AG04450 (cell line): Measurements from ENCODE around the gene SIT1. TPM values are rescaled to one million over a fixed set of nuclear protein-coding genes. Genes with fewer than 3 reads are reported as not detected.

Experiments
- CTCF ChIA-PET: fragments of 300-600, 350-600 bp; formaldehyde crosslinking; extraction: SDS; loops from one replicate; lab custom pipeline; 2022; ENCODE audit warnings: antibody characterized with exemption, inconsistent platforms; lab: Charles Lee
- POLR2A ChIA-PET: fragments of 350-600 bp; formaldehyde crosslinking; extraction: SDS; loops from one replicate; lab custom pipeline; 2021; ENCODE audit warnings: antibody characterized with exemption, inconsistent platforms; lab: Yijun Ruan, JAX
- DNase-seq: peaks from one replicate; pipeline ENCODE4 v3.0.0-alpha.2; 2011; ENCODE audit warnings: low read depth, low spot score
- H3K27ac ChIP-seq: one replicate; pipeline ENCODE4 v1.5.1; 2012; ENCODE audit warnings: low read depth, low read length, control low read depth
- H3K27me3 ChIP-seq: one replicate; pipeline ENCODE4 v1.6.0; 2012; ENCODE audit warnings: low read length; ENCODE audit not compliant: control insufficient read depth, insufficient read depth
- H3K4me3 ChIP-seq: 2 replicates; pipeline ENCODE4 v1.5.1; 2011; ENCODE audit warnings: mild to moderate bottlenecking, low read depth, low read length, control low read depth
- H3K9me3 ChIP-seq: 2 replicates; pipeline ENCODE4 v1.5.1; 2012; ENCODE audit warnings: low read length; ENCODE audit not compliant: control insufficient read depth, insufficient read depth
- polyA plus RNA-seq: library from polyadenylated mRNA; depleted of rRNA; stranded (reverse); fragments of >200 nt; gene quantifications from 2 replicates; pipeline ENCODE4 v1.2.3, GENCODE V29; 2011
- TF ChIP-seq, protein P1 (sequence below): IDR thresholded peaks from 2 replicates; pipeline ENCODE4 v1.5.1; 2011; ENCODE audit warnings: low read depth, low read length, control low read depth, inconsistent platforms

The SIT1 gene
- polyA plus RNA-seq, 1 experiment: not detected

DNA sequence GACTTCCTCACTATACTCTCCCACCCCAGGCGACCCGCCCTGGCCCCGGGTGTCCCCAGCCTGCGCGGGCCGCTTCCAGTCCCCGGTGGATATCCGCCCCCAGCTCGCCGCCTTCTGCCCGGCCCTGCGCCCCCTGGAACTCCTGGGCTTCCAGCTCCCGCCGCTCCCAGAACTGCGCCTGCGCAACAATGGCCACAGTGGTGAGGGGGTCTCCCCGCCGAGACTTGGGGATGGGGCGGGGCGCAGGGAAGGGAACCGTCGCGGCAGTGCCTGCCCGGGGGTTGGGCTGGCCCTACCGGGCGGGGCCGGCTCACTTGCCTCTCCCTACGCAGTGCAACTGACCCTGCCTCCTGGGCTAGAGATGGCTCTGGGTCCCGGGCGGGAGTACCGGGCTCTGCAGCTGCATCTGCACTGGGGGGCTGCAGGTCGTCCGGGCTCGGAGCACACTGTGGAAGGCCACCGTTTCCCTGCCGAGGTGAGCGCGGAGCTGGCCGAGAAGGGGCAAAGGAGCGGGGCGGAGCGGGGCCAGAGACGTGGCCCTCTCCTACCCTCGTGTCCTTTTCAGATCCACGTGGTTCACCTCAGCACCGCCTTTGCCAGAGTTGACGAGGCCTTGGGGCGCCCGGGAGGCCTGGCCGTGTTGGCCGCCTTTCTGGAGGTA, 25.1 kb upstream of the SIT1 start:
- TF ChIP-seq, protein P1, sequence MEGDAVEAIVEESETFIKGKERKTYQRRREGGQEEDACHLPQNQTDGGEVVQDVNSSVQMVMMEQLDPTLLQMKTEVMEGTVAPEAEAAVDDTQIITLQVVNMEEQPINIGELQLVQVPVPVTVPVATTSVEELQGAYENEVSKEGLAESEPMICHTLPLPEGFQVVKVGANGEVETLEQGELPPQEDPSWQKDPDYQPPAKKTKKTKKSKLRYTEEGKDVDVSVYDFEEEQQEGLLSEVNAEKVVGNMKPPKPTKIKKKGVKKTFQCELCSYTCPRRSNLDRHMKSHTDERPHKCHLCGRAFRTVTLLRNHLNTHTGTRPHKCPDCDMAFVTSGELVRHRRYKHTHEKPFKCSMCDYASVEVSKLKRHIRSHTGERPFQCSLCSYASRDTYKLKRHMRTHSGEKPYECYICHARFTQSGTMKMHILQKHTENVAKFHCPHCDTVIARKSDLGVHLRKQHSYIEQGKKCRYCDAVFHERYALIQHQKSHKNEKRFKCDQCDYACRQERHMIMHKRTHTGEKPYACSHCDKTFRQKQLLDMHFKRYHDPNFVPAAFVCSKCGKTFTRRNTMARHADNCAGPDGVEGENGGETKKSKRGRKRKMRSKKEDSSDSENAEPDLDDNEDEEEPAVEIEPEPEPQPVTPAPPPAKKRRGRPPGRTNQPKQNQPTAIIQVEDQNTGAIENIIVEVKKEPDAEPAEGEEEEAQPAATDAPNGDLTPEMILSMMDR: no peak
- POLR2A ChIA-PET: interaction anchor here (0.6 to 1.9 kb wide), 7 partner anchors 8 to 56 kb away, joined by 3 to 12 read pairs (median 4); partner anchors contain the start of gene TLN1
- CTCF ChIA-PET: interaction anchor here (0.7 to 1.6 kb wide), 2 partner anchors 15 to 59 kb away, joined by 3 to 8 read pairs; no protein-coding TSS in a partner anchor
- Histone ChIP-seq H3K4me3 (peak overlapping the region; percentile 51), H3K9me3 (no peaks in the 10 kb centered on the region; the same call in 1 of the 2 replicates), H3K27ac (no peak overlapping the region), H3K27me3 (no peaks in the 10 kb centered on the region)
- no peak for DNase-seq

DNA sequence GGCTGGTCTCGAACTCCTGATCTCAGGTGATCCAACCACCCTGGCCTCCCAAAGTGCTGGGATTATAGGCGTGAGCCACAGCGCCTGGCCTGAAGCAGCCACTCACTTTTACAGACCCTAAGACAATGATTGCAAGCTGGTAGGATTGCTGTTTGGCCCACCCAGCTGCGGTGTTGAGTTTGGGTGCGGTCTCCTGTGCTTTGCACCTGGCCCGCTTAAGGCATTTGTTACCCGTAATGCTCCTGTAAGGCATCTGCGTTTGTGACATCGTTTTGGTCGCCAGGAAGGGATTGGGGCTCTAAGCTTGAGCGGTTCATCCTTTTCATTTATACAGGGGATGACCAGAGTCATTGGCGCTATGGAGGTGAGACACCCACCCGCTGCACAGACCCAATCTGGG, 24.5 kb upstream of the SIT1 start:
- H3K27me3 ChIP-seq: no peaks in the 10 kb centered on the region
- TF ChIP-seq, protein P1: no peak
- POLR2A ChIA-PET: interaction anchor here (0.6 to 1.9 kb wide), 7 partner anchors 9 to 57 kb away, joined by 3 to 12 read pairs (median 4); partner anchors contain the start of gene TLN1
- CTCF ChIA-PET: interaction anchor here (0.7 to 1.6 kb wide), 3 partner anchors 14 to 59 kb away, joined by 3 to 9 read pairs (median 8); no protein-coding TSS in a partner anchor
- DNase-seq: no peak
- H3K4me3 ChIP-seq: peak overlapping the region; percentile 51
- no peak overlapping the region for H3K27ac ChIP-seq
- no peaks in the 10 kb centered on the region; the same call in 1 of the 2 replicates for H3K9me3 ChIP-seq

DNA sequence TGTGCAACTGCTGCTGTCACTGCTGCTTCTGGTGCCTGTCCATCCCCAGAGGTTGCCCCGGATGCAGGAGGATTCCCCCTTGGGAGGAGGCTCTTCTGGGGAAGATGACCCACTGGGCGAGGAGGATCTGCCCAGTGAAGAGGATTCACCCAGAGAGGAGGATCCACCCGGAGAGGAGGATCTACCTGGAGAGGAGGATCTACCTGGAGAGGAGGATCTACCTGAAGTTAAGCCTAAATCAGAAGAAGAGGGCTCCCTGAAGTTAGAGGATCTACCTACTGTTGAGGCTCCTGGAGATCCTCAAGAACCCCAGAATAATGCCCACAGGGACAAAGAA, 23.3 kb upstream of the SIT1 start:
- ChIA-PET POLR2A (interaction anchor here (0.7 to 1.4 kb wide), 3 partner anchors 16 to 57 kb away, joined by 3 to 6 read pairs (median 3); partner anchors contain the start of genes CREB3 and TLN1), CTCF (interaction anchor here (1.1 kb wide), 1 partner anchor 22 kb away, joined by 5 read pairs; no protein-coding TSS in a partner anchor)
- DNase-seq: no peak
- Histone ChIP-seq H3K27ac (no peak overlapping the region), H3K4me3 (no peak overlapping the region), H3K9me3 (no peaks in the 10 kb centered on the region; the same call in 1 of the 2 replicates), H3K27me3 (no peaks in the 10 kb centered on the region)
- TF ChIP-seq, protein P1: no peak

DNA sequence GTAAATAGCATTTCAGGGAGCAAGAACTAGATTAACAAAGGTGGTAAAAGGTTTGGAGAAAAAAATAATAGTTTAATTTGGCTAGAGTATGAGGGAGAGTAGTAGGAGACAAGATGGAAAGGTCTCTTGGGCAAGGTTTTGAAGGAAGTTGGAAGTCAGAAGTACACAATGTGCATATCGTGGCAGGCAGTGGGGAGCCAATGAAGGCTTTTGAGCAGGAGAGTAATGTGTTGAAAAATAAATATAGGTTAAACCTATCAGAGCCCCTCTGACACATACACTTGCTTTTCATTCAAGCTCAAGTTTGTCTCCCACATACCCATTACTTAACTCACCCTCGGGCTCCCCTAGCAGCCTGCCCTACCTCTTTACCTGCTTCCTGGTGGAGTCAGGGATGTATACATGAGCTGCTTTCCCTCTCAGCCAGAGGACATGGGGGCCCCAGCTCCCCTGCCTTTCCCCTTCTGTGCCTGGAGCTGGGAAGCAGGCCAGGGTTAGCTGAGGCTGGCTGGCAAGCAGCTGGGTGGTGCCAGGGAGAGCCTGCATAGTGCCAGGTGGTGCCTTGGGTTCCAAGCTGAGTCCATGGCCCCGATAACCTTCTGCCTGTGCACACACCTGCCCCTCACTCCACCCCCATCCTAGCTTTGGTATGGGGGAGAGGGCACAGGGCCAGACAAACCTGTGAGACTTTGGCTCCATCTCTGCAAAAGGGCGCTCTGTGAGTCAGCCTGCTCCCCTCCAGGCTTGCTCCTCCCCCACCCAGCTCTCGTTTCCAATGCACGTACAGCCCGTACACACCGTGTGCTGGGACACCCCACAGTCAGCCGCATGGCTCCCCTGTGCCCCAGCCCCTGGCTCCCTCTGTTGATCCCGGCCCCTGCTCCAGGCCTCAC, 22.6 kb upstream of the SIT1 start, which contains the start of gene CA9:
Gene CA9, plus strand, starts transcription at position 797 of the 893 bp plus-strand sequence. Its CDS starts 32 bp downstream, at position 829.
- Histone ChIP-seq H3K4me3 (no peak within 1 kb of the TSS), H3K9me3 (no peaks in the 10 kb centered on the region; the same call in 1 of the 2 replicates), H3K27me3 (no peaks in the 10 kb centered on the region), H3K27ac (no peak within 1 kb of the TSS)
- ChIA-PET POLR2A (interaction anchor here (0.7 to 1.4 kb wide), 5 partner anchors 10 to 58 kb away, joined by 3 to 6 read pairs (median 3); partner anchors contain the start of genes CREB3 and TLN1), CTCF (interaction anchor here (0.8 to 1.1 kb wide), 2 partner anchors 12 to 23 kb away, joined by 3 to 5 read pairs; no protein-coding TSS in a partner anchor)
- DNase-seq: no peak
- TF ChIP-seq, protein P1: no peak
